ENCODE measurements around the gene HPS1.

DNA sequence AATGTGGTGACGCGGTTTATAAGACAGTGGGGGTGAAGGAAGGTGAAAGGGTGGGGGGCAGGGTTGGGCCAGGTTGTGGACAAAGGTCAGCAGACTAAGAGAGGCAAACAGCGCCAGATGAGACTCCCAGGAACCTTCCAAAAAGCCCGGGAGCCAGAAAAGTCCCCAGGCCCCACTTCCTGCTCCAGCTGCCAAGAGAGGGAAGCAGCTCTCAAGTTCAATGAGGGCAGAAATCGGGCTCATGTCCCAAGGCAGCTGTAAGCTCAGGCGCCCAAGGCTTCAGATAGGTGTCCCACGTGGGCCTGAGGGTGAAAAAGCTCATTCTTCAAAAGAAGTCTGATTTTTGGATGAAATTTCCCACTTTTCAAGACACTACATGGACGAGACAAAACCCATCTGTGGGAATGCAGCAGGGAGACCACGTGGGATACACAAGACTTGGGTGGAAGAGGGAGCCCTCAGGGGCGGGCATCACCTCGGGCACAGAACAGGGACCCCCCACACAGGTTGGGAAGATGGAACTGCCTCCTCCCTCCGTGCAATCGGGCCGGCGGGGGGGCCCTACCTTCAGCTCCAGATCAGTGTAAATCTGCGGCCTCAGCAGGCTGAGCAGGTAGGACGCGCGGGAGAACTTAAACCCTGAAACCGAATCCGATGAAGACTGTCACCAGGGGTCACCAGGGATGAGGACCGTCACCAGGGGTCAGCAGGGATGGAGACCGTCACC lies 39.6 kb downstream of the HPS1 start:
- TF ChIP-seq, protein P1, sequence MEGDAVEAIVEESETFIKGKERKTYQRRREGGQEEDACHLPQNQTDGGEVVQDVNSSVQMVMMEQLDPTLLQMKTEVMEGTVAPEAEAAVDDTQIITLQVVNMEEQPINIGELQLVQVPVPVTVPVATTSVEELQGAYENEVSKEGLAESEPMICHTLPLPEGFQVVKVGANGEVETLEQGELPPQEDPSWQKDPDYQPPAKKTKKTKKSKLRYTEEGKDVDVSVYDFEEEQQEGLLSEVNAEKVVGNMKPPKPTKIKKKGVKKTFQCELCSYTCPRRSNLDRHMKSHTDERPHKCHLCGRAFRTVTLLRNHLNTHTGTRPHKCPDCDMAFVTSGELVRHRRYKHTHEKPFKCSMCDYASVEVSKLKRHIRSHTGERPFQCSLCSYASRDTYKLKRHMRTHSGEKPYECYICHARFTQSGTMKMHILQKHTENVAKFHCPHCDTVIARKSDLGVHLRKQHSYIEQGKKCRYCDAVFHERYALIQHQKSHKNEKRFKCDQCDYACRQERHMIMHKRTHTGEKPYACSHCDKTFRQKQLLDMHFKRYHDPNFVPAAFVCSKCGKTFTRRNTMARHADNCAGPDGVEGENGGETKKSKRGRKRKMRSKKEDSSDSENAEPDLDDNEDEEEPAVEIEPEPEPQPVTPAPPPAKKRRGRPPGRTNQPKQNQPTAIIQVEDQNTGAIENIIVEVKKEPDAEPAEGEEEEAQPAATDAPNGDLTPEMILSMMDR (IDR thresholded peaks at IDR 0.05) = no peak
- TF ChIP-seq POLR2AphosphoS5 (IDR thresholded peaks at IDR 0.05; ENCODE audit: insufficient read depth in 1 of 2, low read depth in 1 of 2) = no peak
- TF ChIP-seq POLR2A (IDR thresholded peaks at IDR 0.05) = no peak
